NB4 (cell line): ENCODE results near the gene ANKFN1.

Source experiments
- CTCF ChIP-seq: IDR thresholded peaks from one replicate; pipeline ENCODE4 v1.5.1; 2012; ENCODE audit warnings: low read depth, low read length
- MAX ChIP-seq: IDR thresholded peaks from 2 replicates; pipeline ENCODE4 v1.6.1; 2011; ENCODE audit warnings: low read depth, low read length
- POLR2A ChIP-seq: IDR thresholded peaks from 2 replicates; pipeline ENCODE4 v1.6.1; 2011; ENCODE audit warnings: mild to moderate bottlenecking; ENCODE audit not compliant: insufficient read length; ENCODE audit errors: extremely low read depth

- TF ChIP-seq CTCF (no peak), POLR2A (no peak), MAX (no peak)
Measured at GRCh38 chr17:56436142-56436541, 282.9 kb downstream of the ANKFN1 start.
